Activated naive CD4-positive, alpha-beta T cell (primary cell): ENCODE results near the gene SPATA6L.

Source experiments
- DNase-seq, 4 experiments: peaks; one replicate each; lab custom pipeline; 2025; lab: John Stamatoyannopoulos, UW

Gene SPATA6L

DNA sequence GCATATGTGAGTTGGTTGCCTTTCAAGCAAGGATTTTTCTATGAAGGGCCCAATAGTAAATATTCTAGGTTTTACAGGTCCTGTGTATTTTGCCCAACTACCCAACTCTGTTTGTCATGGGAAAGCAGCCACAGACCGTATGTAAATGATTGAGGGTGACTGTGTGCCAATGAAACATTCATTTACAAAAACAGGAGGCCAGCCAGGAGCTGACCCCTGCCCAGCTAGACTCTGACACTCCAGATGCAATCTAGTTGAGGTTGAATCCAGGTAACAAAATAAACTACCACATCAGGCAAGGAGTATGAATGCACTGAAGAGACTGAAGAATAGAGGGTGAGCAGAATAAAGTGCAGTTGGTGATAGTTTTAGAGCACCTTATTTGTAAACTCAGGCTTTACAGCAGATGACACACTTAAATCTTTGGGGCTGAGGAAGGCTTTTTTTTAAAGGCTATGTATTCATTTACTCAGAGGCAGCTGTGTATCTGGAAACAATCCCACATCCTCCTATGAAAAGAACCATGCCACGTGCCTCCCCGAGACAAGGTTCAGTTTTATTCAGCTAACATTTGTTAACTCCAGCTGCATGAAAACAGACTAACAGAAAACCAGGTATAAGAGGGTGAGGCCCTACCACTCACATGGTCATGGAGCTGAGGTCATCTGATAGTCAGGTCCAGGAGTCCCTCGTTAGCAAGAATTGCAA, 115.3 kb downstream of the SPATA6L start:
- DNase-seq: peak in 1 of 4 experiments; percentile 3

GRCh38 chr9:4549751-4550295, 116.5 kb downstream of the SPATA6L start:
- no peak for DNase-seq

- no peak for DNase-seq
These were observed 117.2 kb downstream of the SPATA6L start for GRCh38 chr9:4548811-4549725.
